ENCODE results near the gene SMCO2.

GRCh38 chr12:27447761-27448160 is 1.2 kb downstream of the SMCO2 start:
- no peak for TF ChIP-seq CTCF (IDR thresholded peaks at IDR 0.05; ENCODE audit: low read depth, low read length, missing input control)
- TF ChIP-seq RAD21 (IDR thresholded peaks at IDR 0.05): no peak
- no peak for TF ChIP-seq ZBTB33 (IDR thresholded peaks at IDR 0.05)
- no peak for TF ChIP-seq JUND (IDR thresholded peaks at IDR 0.05)
- TF ChIP-seq MAX (IDR thresholded peaks at IDR 0.05): no peak
- TF ChIP-seq EGR1 (IDR thresholded peaks at IDR 0.05; ENCODE audit: low read depth in 2 of 2): no peak
- no peak for TF ChIP-seq RXRA (IDR thresholded peaks at IDR 0.05)
- no peak for TF ChIP-seq NR2F2 (IDR thresholded peaks at IDR 0.05)
- TF ChIP-seq HNF4A (conservative IDR thresholded peaks at IDR 0.05): no peak
- no peak for TF ChIP-seq REST (IDR thresholded peaks at IDR 0.05)
- TF ChIP-seq YY1 (IDR thresholded peaks at IDR 0.05): no peak
- TF ChIP-seq GABPA (IDR thresholded peaks at IDR 0.05 in 1 of 2, conservative IDR thresholded peaks at IDR 0.05 in 1 of 2): no peak
- no peak for TF ChIP-seq FOXA1 (IDR thresholded peaks at IDR 0.05)
- TF ChIP-seq ATF3 (IDR thresholded peaks at IDR 0.05): no peak

Measured in liver (tissue), 3 donors.